ENCODE data around the gene HEG1.

The HEG1 gene

DNA sequence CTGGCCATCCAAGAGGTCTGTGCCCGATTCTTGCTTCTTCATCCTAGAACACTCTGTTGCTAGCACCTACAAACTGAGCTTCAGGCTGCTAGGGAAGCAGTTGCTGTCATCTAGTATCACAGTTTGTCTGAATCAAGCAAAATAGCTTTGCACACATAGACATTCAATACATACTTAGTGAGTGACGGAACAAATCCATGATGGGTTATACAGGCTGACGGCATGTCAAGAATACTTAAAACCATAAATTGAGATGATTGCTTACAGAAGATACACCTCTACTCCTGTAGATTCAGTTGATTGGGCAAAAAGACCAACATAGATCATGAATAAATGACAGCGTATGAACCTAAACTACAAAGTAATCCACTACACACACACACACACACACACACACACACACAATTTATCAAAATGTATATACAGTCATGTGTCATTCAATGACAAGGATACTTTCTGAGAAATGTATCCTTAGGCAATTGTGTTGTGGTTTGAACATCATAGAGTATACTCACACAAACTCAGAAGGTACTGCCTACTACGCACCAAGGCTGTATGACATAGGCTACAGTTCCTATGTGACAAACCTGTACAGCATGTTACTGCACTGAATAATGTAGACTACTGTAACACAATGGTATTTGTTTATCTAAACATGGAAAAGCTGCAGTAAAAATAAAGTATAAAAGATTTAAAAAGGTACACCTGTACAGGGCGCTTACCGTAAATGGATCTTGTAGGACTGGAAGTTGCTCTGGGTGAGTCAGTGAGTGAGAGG, 14.4 kb upstream of the HEG1 start:
- Histone ChIP-seq H3K4me1 (no peaks in the 10 kb centered on the region), H3K36me3 (no peaks in the 10 kb centered on the region), H3K9me3 (no peaks in the 10 kb centered on the region), H3K4me3 (no peak overlapping the region), H3K27me3 (no peaks in the 10 kb centered on the region), H3K27ac (no peak overlapping the region)
- TF ChIP-seq, protein P1, sequence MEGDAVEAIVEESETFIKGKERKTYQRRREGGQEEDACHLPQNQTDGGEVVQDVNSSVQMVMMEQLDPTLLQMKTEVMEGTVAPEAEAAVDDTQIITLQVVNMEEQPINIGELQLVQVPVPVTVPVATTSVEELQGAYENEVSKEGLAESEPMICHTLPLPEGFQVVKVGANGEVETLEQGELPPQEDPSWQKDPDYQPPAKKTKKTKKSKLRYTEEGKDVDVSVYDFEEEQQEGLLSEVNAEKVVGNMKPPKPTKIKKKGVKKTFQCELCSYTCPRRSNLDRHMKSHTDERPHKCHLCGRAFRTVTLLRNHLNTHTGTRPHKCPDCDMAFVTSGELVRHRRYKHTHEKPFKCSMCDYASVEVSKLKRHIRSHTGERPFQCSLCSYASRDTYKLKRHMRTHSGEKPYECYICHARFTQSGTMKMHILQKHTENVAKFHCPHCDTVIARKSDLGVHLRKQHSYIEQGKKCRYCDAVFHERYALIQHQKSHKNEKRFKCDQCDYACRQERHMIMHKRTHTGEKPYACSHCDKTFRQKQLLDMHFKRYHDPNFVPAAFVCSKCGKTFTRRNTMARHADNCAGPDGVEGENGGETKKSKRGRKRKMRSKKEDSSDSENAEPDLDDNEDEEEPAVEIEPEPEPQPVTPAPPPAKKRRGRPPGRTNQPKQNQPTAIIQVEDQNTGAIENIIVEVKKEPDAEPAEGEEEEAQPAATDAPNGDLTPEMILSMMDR (IDR thresholded peaks at IDR 0.05), result no peak
- intact Hi-C loops (cut with DNase I; ENCODE audit: low total_unique reads), result no loop called here
- DNase-seq, result no peak

DNA sequence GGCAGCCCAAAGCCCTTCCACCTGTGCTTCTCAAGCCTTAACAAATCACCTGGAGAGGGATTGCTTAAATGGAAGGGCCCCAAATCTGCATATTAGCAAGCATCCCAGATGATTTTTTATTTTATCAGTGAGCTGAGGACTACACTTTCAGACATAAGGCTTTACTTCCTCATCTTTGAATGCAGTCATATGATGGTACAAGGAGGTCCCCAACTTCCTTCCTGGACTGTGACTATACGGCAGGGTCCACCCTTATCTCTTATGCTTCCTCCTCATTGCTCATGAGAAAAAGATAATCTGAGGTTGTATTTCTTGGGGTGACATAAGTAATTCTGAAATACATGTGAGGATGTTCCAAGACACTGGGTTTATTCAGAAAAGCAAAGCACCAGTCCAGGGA, 13.7 kb upstream of the HEG1 start:
- intact Hi-C loops (cut with DNase I; ENCODE audit: low total_unique reads), result no loop called here
- TF ChIP-seq, protein P1 (IDR thresholded peaks at IDR 0.05), result no peak
- H3K9me3 ChIP-seq, result no peaks in the 10 kb centered on the region
- H3K27ac ChIP-seq, result no peak overlapping the region
- DNase-seq, result no peak
- no peaks in the 10 kb centered on the region for H3K4me1 ChIP-seq
- no peak overlapping the region for H3K4me3 ChIP-seq
- no peaks in the 10 kb centered on the region for H3K27me3 ChIP-seq
- H3K36me3 ChIP-seq, result no peaks in the 10 kb centered on the region

DNA sequence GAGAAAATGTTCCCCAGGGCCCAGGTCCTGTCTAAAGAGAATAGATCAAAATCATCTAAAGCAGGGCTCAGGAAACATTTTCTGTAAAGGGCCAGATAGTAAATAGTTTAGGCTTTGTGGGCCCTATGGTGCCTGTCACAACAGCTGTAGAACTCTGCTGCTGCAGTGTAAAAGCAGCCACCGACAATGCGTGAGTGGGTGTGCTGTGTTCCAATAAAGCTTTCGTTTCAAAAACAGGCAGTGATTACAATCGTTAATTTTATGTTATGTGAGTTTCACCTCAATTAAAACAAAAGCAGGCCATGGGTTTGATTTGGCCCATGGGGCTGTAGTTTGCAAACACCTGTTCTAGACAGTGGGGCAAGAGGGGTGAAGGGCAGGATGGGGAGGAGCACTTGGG, 12.5 kb upstream of the HEG1 start:
- Histone ChIP-seq H3K4me1 (peaks cover 0 to 9% (median 6%) of the 10 kb centered on the region in 4 donors), H3K9me3 (no peaks in the 10 kb centered on the region), H3K36me3 (no peaks in the 10 kb centered on the region), H3K27me3 (no peaks in the 10 kb centered on the region), H3K27ac (no peak overlapping the region), H3K4me3 (no peak overlapping the region)
- no peak for DNase-seq
- TF ChIP-seq, protein P1 (IDR thresholded peaks at IDR 0.05), result no peak
- intact Hi-C loops (cut with DNase I; ENCODE audit: low total_unique reads), result no loop called here

DNA sequence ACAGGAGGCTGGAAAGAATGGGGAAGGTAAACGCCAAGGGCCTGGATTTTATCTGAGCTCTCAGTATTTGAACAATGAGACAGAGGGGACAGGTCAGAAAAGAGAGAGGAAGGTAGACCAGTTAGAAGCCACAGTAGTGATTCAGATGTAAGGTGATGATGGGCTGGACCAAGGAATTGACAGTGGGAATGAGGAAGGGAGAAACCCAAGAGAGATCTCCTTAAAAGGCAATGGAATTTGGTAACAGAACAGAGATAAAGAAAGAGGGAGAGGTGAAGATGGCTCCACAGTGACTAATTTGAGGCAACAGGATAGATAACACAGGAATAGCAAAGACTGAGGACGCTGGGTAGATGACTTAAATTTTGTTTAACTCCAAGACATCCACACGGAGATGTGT, 11.4 kb upstream of the HEG1 start:
- intact Hi-C loops (cut with DNase I; ENCODE audit: low total_unique reads), result no loop called here
- no peak overlapping the region for H3K27ac ChIP-seq
- H3K4me1 ChIP-seq, result peaks cover 0 to 20% (median 16%) of the 10 kb centered on the region in 4 donors
- H3K36me3 ChIP-seq, result no peaks in the 10 kb centered on the region
- no peaks in the 10 kb centered on the region for H3K9me3 ChIP-seq
- TF ChIP-seq, protein P1 (IDR thresholded peaks at IDR 0.05), result no peak
- DNase-seq, result no peak
- no peak overlapping the region for H3K4me3 ChIP-seq
- H3K27me3 ChIP-seq, result no peaks in the 10 kb centered on the region

DNA sequence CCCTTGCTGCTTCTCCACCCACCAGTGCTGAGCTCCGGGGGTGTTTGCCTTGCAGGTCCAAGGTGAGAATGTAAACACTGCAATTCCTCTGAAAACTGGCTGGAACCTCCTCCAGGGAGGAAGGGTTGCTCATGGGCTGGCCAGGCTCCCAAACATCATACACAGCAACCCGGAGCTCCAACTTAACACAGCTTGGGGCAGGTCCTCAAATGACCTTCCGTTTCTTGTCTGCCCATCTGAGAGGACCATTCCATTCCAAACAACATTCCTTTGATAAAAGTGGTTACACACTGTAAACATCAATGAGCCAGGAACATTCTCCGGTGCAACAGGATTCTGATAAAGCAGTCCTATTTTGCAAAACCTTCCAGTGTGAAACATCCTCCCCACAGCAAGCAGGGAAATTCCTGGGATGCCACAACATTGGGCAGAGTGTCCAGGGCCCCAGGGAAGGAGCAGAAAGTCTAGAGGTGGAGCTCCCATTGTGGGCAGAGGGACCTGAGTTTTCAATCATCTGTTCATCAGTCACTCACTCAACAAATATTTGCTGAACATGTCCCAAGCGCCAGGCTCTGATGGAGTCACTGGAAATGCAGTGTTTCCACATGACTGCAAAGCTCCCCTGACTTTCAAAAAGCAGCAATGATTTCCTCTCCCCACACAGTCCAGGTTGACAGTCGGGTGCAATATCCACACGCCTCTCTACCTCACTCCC, 7.3 kb upstream of the HEG1 start:
- H3K4me1 ChIP-seq, result peaks cover 0 to 39% (median 28%) of the 10 kb centered on the region in 4 donors
- TF ChIP-seq, protein P1 (IDR thresholded peaks at IDR 0.05), result no peak
- H3K9me3 ChIP-seq, result no peaks in the 10 kb centered on the region
- intact Hi-C loops (cut with DNase I; ENCODE audit: low total_unique reads), result no loop called here
- no peak overlapping the region for H3K4me3 ChIP-seq
- no peak for DNase-seq
- H3K27me3 ChIP-seq, result no peaks in the 10 kb centered on the region
- peak overlapping the region; percentile 69 to 71 for H3K27ac ChIP-seq
- no peaks in the 10 kb centered on the region for H3K36me3 ChIP-seq

All from tibial artery (tissue), 4 donors.